ENCODE measurements around the gene FOXA2. TPM values are rescaled to one million over a fixed set of nuclear protein-coding genes. Genes with fewer than 3 reads are reported as not detected.

Gene FOXA2
- total and polyA plus RNA-seq, 2 of the 13 experiments (the other 11 are each of a cell fraction or from before 2014, with no cell fraction given): 8.8 to 12.2 TPM

- TF ChIP-seq ZNF18 (CRISPR knock-in tag; IDR thresholded peaks at IDR 0.05; ENCODE audit: insufficient replicate concordance) (peak; percentile 36), ZNF816 (CRISPR knock-in tag; IDR thresholded peaks at IDR 0.05; ENCODE audit: borderline replicate concordance) (no peak), GLMP (CRISPR knock-in tag; IDR thresholded peaks at IDR 0.05; ENCODE audit: borderline replicate concordance) (no peak), MEIS2 (CRISPR knock-in tag; IDR thresholded peaks at IDR 0.05) (peak; percentile 73), ZNF761 (CRISPR knock-in tag; conservative IDR thresholded peaks at IDR 0.05) (peak; percentile 61; the same call in 1 of the 2 replicates), AGO2 (optimal IDR thresholded peaks at IDR 0.05; ENCODE audit: low read depth, low read length) (peak; percentile 87), PHF21A (CRISPR knock-in tag; IDR thresholded peaks at IDR 0.05) (peak; percentile 39; the same call in 1 of the 2 replicates), HNF4A (CRISPR knock-in tag; IDR thresholded peaks at IDR 0.05) (no peak; the same call in 1 of the 2 replicates), KLF6 (CRISPR knock-in tag; IDR thresholded peaks at IDR 0.05) (peak; percentile 65; the same call in 1 of the 2 replicates), HMGXB4 (CRISPR knock-in tag; IDR thresholded peaks at IDR 0.05; ENCODE audit: borderline replicate concordance in 1 of 2, low read depth in 1 of 2) (peak in 1 of 2 experiments; percentile 7; a peak in 1 of 4 replicates), RBM39 (IDR thresholded peaks at IDR 0.05; ENCODE audit: low read depth, low read length, poor library complexity, severe bottlenecking) (peak; percentile 66), POLR2A (IDR thresholded peaks at IDR 0.05; ENCODE audit: insufficient read depth in 1 of 2, low read depth in 2 of 2, low read length in 2 of 2) (peak; percentile 78 to 87), KMT2A (CRISPR knock-in tag; IDR thresholded peaks at IDR 0.05) (peak; percentile 35; the same call in 1 of the 2 replicates), PREB (CRISPR knock-in tag; IDR thresholded peaks at IDR 0.05) (0 out of 2 replicates have a peak, but pooled peaks have one; percentile 43), NR2F6 (IDR thresholded peaks at IDR 0.05) (peak; percentile 24; the same call in 1 of the 2 replicates), NR2F6 (CRISPR knock-in tag; IDR thresholded peaks at IDR 0.05) (no peak), SUZ12 (IDR thresholded peaks at IDR 0.05; ENCODE audit: low read depth, low read length) (no peak), MAFG (CRISPR knock-in tag; IDR thresholded peaks at IDR 0.05) (0 out of 2 replicates have a peak, but pooled peaks have one; percentile 11), ZFP62 (CRISPR knock-in tag; IDR thresholded peaks at IDR 0.05) (peak; percentile 62; the same call in 1 of the 2 replicates), NR2C2 (CRISPR knock-in tag; IDR thresholded peaks at IDR 0.05; ENCODE audit: borderline replicate concordance) (peak; percentile 30; the same call in 1 of the 2 replicates), PCBP1 (IDR thresholded peaks at IDR 0.05; ENCODE audit: borderline replicate concordance, low read depth, low read length) (0 out of 2 replicates have a peak, but pooled peaks have one; percentile 35), FOXK2 (IDR thresholded peaks at IDR 0.05) (peak; percentile 50; the same call in 1 of the 2 replicates), NFE2L2 (IDR thresholded peaks at IDR 0.05; ENCODE audit: low read length) (0 out of 2 replicates have a peak, but pooled peaks have one; percentile 14)
Observed at GRCh38 chr20:22578221-22579118, 5.9 kb downstream of the FOXA2 start (continued).
